NCI-H345 (cell line): Measurements from ENCODE around the gene POLR1A.

Experiments
- DNase-seq: peaks from one replicate; lab custom pipeline; 2025; lab: John Stamatoyannopoulos, UW

POLR1A gene

GRCh38 chr2:86037795-86038192, 67.9 kb downstream of the POLR1A start:
- DNase-seq = no peak

GRCh38 chr2:86037141-86037794, 68.4 kb downstream of the POLR1A start:
- no peak for DNase-seq

GRCh38 chr2:86036669-86037138, 69.0 kb downstream of the POLR1A start:
- no peak for DNase-seq

GRCh38 chr2:86035883-86036668, 69.6 kb downstream of the POLR1A start:
- DNase-seq = peak; percentile 95

GRCh38 chr2:86035376-86035882, 70.3 kb downstream of the POLR1A start:
- no peak for DNase-seq

GRCh38 chr2:86033751-86034692, 71.7 kb downstream of the POLR1A start:
- DNase-seq = no peak

- no peak for DNase-seq
These were observed 72.7 kb downstream of the POLR1A start for GRCh38 chr2:86032861-86033595.

GRCh38 chr2:86031606-86032005, 74.1 kb downstream of the POLR1A start:
- no peak for DNase-seq

GRCh38 chr2:86031151-86031550, 74.5 kb downstream of the POLR1A start:
- DNase-seq = no peak

- DNase-seq = no peak
These were observed 75.8 kb downstream of the POLR1A start for GRCh38 chr2:86029873-86030272.

GRCh38 chr2:86028766-86029381, 76.8 kb downstream of the POLR1A start:
- no peak for DNase-seq

- DNase-seq = no peak
These were observed 77.5 kb downstream of the POLR1A start for GRCh38 chr2:86027922-86028765.

GRCh38 chr2:86027196-86027921, 78.3 kb downstream of the POLR1A start:
- DNase-seq = no peak

- no peak for DNase-seq
These were observed 79.0 kb downstream of the POLR1A start for GRCh38 chr2:86026744-86027065.

GRCh38 chr2:86025976-86026743, 79.5 kb downstream of the POLR1A start:
- DNase-seq = no peak

- DNase-seq = no peak
These were observed 80.4 kb downstream of the POLR1A start for GRCh38 chr2:86025229-86025820.

GRCh38 chr2:86023366-86023712, 82.3 kb downstream of the POLR1A start:
- no peak for DNase-seq

GRCh38 chr2:86022661-86023365, 82.9 kb downstream of the POLR1A start:
- no peak for DNase-seq
